ENCODE data around the gene GABBR2.

DNA sequence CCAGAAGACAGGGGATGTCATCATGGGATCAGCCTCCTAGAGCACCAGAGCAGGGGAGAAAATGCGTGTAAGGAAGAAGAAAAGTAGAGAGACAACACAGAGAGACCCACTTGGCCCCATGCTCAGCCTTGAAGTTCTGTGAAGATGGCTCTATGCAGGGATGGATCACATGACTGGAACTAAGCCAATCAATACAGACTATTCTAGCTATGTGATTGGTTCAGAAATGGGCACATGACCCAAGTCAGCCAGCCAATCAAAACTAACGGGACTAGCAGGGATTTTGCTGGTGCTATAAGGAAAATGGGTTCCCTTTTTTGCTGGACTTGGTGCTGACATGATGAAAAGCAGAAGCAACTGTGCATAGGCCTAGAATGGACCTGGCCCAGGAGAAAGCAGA lies 280.3 kb downstream of the GABBR2 start:
- TF ChIP-seq, protein P1, sequence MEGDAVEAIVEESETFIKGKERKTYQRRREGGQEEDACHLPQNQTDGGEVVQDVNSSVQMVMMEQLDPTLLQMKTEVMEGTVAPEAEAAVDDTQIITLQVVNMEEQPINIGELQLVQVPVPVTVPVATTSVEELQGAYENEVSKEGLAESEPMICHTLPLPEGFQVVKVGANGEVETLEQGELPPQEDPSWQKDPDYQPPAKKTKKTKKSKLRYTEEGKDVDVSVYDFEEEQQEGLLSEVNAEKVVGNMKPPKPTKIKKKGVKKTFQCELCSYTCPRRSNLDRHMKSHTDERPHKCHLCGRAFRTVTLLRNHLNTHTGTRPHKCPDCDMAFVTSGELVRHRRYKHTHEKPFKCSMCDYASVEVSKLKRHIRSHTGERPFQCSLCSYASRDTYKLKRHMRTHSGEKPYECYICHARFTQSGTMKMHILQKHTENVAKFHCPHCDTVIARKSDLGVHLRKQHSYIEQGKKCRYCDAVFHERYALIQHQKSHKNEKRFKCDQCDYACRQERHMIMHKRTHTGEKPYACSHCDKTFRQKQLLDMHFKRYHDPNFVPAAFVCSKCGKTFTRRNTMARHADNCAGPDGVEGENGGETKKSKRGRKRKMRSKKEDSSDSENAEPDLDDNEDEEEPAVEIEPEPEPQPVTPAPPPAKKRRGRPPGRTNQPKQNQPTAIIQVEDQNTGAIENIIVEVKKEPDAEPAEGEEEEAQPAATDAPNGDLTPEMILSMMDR (IDR thresholded peaks at IDR 0.05) = no peak
- no peak for TF ChIP-seq POLR2A (IDR thresholded peaks at IDR 0.05)

Data from uterus (tissue), 2 donors.